ENCODE data around the gene CRKL. TPM values are rescaled to one million over a fixed set of nuclear protein-coding genes. Genes with fewer than 3 reads are reported as not detected.
"Not testable (repeated sequence)": the region's sequence is repeated elsewhere in the genome, so short reads cannot be mapped to it uniquely, and the experiment has no call there.

CRKL gene
- total and polyA plus RNA-seq, 4 donors, result 12.0 to 45.5 (median 22.6) TPM

DNA sequence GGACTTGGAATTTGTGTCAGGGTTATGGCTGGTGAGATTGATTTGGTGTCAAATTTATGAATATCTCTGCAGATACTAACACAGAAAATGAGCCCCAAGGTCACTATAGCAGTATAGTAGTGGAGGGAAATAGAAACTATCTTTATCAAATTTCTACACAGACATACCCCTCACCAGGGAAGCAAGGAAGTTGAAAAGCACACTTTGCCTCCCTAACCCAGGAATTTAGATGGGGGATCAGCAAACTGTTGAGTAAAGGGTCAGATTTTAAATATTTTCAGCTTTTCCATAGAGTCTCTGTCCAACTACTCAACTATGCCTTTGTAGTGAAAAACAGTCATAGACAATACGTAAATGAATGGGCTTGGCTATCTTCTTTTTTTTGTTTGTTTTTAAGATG, 12.8 kb downstream of the CRKL start:
- DNase-seq (ENCODE audit: low spot score), result no peak
- no peaks in the 10 kb centered on the region for H3K9me3 ChIP-seq (ENCODE audit: control insufficient read depth in 4 of 4, low read length in 3 of 4)
- H3K4me1 ChIP-seq (ENCODE audit: control insufficient read depth in 4 of 4, insufficient read depth in 4 of 4, low read length in 3 of 4), result peaks cover 0 to 13% (median 5%) of the 10 kb centered on the region in 4 donors
- TF ChIP-seq GABPA (IDR thresholded peaks at IDR 0.05 in 1 of 2, conservative IDR thresholded peaks at IDR 0.05 in 1 of 2), result no peak
- no peak for TF ChIP-seq RXRA (IDR thresholded peaks at IDR 0.05)
- TF ChIP-seq, protein P1, sequence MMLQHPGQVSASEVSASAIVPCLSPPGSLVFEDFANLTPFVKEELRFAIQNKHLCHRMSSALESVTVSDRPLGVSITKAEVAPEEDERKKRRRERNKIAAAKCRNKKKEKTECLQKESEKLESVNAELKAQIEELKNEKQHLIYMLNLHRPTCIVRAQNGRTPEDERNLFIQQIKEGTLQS (IDR thresholded peaks at IDR 0.05), result no peak
- no peak for TF ChIP-seq EGR1 (IDR thresholded peaks at IDR 0.05; ENCODE audit: low read depth in 2 of 2)
- TF ChIP-seq YY1 (IDR thresholded peaks at IDR 0.05), result no peak
- no peak for TF ChIP-seq TAF1 (conservative IDR thresholded peaks at IDR 0.05)
- H3K27ac ChIP-seq (ENCODE audit: low read depth in 1 of 2, low read length in 2 of 2), result no peak overlapping the region
- no peak overlapping the region for H3K4me3 ChIP-seq (ENCODE audit: low read depth in 1 of 3, low read length in 3 of 3)
- H3K36me3 ChIP-seq (ENCODE audit: control insufficient read depth in 4 of 4, insufficient read depth in 3 of 4, low read depth in 1 of 4, low read length in 3 of 4), result peaks cover 0 to 5% (median 2%) of the 10 kb centered on the region in 4 donors
- no peaks in the 10 kb centered on the region for H3K27me3 ChIP-seq (ENCODE audit: control insufficient read depth in 4 of 4, insufficient read depth in 4 of 4, low read length in 3 of 4)
- H3K9ac ChIP-seq (ENCODE audit: low read depth in 1 of 2, low read length in 2 of 2), result no peak overlapping the region
- WGBS, result 100% methylated on average over 1 of the region's 1 CpG

DNA sequence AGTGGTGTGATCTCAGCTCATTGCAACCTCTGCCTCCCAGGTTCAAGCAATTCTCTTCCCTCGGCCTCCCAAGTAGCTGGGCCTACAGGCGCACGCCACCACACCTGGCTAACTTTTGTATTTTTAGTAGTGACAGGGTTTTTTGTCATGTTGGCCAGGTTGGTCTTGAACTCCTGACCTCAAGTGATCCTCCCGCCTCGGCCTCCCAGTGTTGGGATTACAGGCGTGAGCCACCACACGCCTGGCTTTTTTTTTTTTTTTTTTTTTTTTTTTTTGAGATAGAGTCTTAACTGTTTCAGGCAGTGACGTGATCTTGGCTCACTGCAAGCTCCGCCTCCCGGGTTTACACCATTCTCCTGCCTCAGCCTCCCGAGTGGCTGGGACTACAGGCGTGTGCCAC, 13.2 kb downstream of the CRKL start:
- not testable (repeated sequence) for H3K27me3 ChIP-seq (ENCODE audit: control insufficient read depth in 4 of 4, insufficient read depth in 4 of 4, low read length in 3 of 4); H3K9ac ChIP-seq (ENCODE audit: low read depth in 1 of 2, low read length in 2 of 2); H3K9me3 ChIP-seq (ENCODE audit: control insufficient read depth in 4 of 4, low read length in 3 of 4); H3K4me3 ChIP-seq (ENCODE audit: low read depth in 1 of 3, low read length in 3 of 3); H3K27ac ChIP-seq (ENCODE audit: low read depth in 1 of 2, low read length in 2 of 2); H3K36me3 ChIP-seq (ENCODE audit: control insufficient read depth in 4 of 4, insufficient read depth in 3 of 4, low read depth in 1 of 4, low read length in 3 of 4); DNase-seq (ENCODE audit: low spot score)
- H3K4me1 ChIP-seq (ENCODE audit: control insufficient read depth in 4 of 4, insufficient read depth in 4 of 4, low read length in 3 of 4), result peaks cover 0 to 13% (median 5%) of the 10 kb centered on the region in 4 donors
- WGBS, result 98% methylated on average over 12 of the region's 12 CpGs

DNA sequence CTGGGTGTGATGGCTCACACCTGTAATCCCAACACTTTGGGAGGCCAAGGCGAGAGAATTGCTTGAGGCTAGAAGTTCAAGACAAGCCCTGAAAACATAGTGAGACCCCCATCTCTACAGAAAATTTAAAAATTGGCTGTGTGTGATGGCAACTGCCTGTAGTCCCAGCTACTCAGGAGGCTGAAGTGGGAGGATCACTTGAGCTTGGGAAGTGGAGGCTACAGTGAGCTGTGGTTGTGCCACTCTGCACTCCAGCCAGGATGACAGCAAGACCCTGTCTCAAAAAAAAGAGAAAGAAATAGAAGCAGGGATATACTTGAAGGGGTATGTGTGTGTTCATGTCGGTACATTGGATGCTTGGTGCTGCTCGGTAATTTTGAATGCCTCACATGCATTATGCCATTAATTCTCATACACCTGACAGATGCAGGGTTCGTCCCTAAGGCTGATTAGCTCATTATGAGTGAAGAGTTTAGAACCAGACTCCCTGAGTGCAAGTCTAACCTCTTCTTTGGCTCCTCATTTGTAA, 14.0 kb downstream of the CRKL start:
- Histone ChIP-seq H3K4me3 (ENCODE audit: low read depth in 1 of 3, low read length in 3 of 3) (no peak overlapping the region), H3K9ac (ENCODE audit: low read depth in 1 of 2, low read length in 2 of 2) (no peak overlapping the region), H3K4me1 (ENCODE audit: control insufficient read depth in 4 of 4, insufficient read depth in 4 of 4, low read length in 3 of 4) (peaks cover 5 to 14% (median 7%) of the 10 kb centered on the region in 4 donors), H3K27ac (ENCODE audit: low read depth in 1 of 2, low read length in 2 of 2) (no peak overlapping the region), H3K36me3 (ENCODE audit: control insufficient read depth in 4 of 4, insufficient read depth in 3 of 4, low read depth in 1 of 4, low read length in 3 of 4) (peaks cover 0 to 7% (median 3%) of the 10 kb centered on the region in 4 donors), H3K27me3 (ENCODE audit: control insufficient read depth in 4 of 4, insufficient read depth in 4 of 4, low read length in 3 of 4) (no peaks in the 10 kb centered on the region), H3K9me3 (ENCODE audit: control insufficient read depth in 4 of 4, low read length in 3 of 4) (no peaks in the 10 kb centered on the region)
- TF ChIP-seq FOXA2 (IDR thresholded peaks at IDR 0.05), result no peak
- no peak for TF ChIP-seq YY1 (IDR thresholded peaks at IDR 0.05)
- TF ChIP-seq RXRA (IDR thresholded peaks at IDR 0.05), result no peak
- TF ChIP-seq NR2F2 (IDR thresholded peaks at IDR 0.05), result no peak
- TF ChIP-seq GABPA (IDR thresholded peaks at IDR 0.05 in 1 of 2, conservative IDR thresholded peaks at IDR 0.05 in 1 of 2), result no peak
- TF ChIP-seq, protein P1 (IDR thresholded peaks at IDR 0.05), result no peak
- TF ChIP-seq JUND (IDR thresholded peaks at IDR 0.05), result no peak
- TF ChIP-seq, protein P2, sequence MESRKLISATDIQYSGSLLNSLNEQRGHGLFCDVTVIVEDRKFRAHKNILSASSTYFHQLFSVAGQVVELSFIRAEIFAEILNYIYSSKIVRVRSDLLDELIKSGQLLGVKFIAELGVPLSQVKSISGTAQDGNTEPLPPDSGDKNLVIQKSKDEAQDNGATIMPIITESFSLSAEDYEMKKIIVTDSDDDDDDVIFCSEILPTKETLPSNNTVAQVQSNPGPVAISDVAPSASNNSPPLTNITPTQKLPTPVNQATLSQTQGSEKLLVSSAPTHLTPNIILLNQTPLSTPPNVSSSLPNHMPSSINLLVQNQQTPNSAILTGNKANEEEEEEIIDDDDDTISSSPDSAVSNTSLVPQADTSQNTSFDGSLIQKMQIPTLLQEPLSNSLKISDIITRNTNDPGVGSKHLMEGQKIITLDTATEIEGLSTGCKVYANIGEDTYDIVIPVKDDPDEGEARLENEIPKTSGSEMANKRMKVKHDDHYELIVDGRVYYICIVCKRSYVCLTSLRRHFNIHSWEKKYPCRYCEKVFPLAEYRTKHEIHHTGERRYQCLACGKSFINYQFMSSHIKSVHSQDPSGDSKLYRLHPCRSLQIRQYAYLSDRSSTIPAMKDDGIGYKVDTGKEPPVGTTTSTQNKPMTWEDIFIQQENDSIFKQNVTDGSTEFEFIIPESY (IDR thresholded peaks at IDR 0.05), result no peak
- no peak for TF ChIP-seq TAF1 (conservative IDR thresholded peaks at IDR 0.05)
- TF ChIP-seq FOXA1 (IDR thresholded peaks at IDR 0.05), result no peak
- TF ChIP-seq SP1 (IDR thresholded peaks at IDR 0.05), result no peak
- no peak for TF ChIP-seq HNF4A (conservative IDR thresholded peaks at IDR 0.05)
- no peak for TF ChIP-seq RAD21 (IDR thresholded peaks at IDR 0.05)
- no peak for DNase-seq (ENCODE audit: low spot score)
- 96% methylated on average over 4 of the region's 4 CpGs for WGBS

Data from liver (tissue), 9 donors.